HepG2 (cell line): Measurements from ENCODE around the gene SUPT4H1. TPM values are rescaled to one million over a fixed set of nuclear protein-coding genes. Genes with fewer than 3 reads are reported as not detected.

ENCODE experiments used
- FOXA1 ChIP-seq, 2 experiments: fragments of 450-650 bp in 1 of 2; sonication (generic) in 1 of 2; formaldehyde crosslinking in 1 of 2; IDR thresholded peaks; 2 replicates each; pipeline versions ENCODE4 v1.4.0 to v1.6.1; 2016 to 2020; ENCODE audit warnings: missing genetic modification reagents in 1 of 2
- GATAD2A ChIP-seq: IDR thresholded peaks from 2 replicates; pipeline ENCODE4 v1.6.1; 2016
- HBP1 ChIP-seq: IDR thresholded peaks from 2 replicates; pipeline ENCODE4 v1.6.1; 2016; ENCODE audit warnings: low read depth, control low read depth
- PREB ChIP-seq: sonication (generic); formaldehyde crosslinking; IDR thresholded peaks from 2 replicates; pipeline ENCODE4 v1.4.0; 2020; ENCODE audit warnings: missing genetic modification reagents
- ZFP36L1 ChIP-seq: sonication (generic); formaldehyde crosslinking; IDR thresholded peaks from 2 replicates; pipeline ENCODE4 v1.8.0; 2022; ENCODE audit warnings: mild to moderate bottlenecking, missing genetic modification reagents, moderate library complexity
- ZNF263 ChIP-seq: sonication (generic); formaldehyde crosslinking; IDR thresholded peaks from 2 replicates; pipeline ENCODE4 v1.4.0; 2020; ENCODE audit warnings: missing genetic modification reagents
- ZNF317 ChIP-seq: sonication (generic); formaldehyde crosslinking; IDR thresholded peaks from 2 replicates; pipeline ENCODE4 v1.5.0; 2020; ENCODE audit warnings: mild to moderate bottlenecking, missing genetic modification reagents
- ZNF333 ChIP-seq: sonication (generic); formaldehyde crosslinking; IDR thresholded peaks from 2 replicates; pipeline ENCODE4 v1.4.0; 2020; ENCODE audit warnings: mild to moderate bottlenecking, missing genetic modification reagents, borderline replicate concordance
- ZNF383 ChIP-seq: sonication (generic); formaldehyde crosslinking; IDR thresholded peaks from 2 replicates; pipeline ENCODE4 v1.4.0; 2020; ENCODE audit warnings: missing genetic modification reagents, mild to moderate bottlenecking, borderline replicate concordance
- ZNF431 ChIP-seq: sonication (generic); formaldehyde crosslinking; IDR thresholded peaks from 2 replicates; pipeline ENCODE4 v1.9.0; 2022; ENCODE audit warnings: missing genetic modification reagents, low read depth, mild to moderate bottlenecking, borderline replicate concordance
- ZNF614 ChIP-seq: IDR thresholded peaks from 2 replicates; pipeline ENCODE4 v1.6.1; 2018; ENCODE audit warnings: missing biosample characterization, missing genetic modification reagents, inconsistent platforms, borderline replicate concordance
- polyA plus RNA-seq, 8 experiments: library from polyadenylated mRNA; depleted of rRNA in 3 of 8; stranded (reverse) in 7 of 8; unstranded in 1 of 8; fragments of >200 nt; fragmentation: Illumina TruSeq in 4 of 8; extraction: Trizol in 4 of 8; gene quantifications; 2 replicates each; pipeline versions ENCODE4 v1.2.1 to v1.2.3, GENCODE V29; 2011 to 2016; ENCODE audit warnings: low read depth in 4 of 8, missing spikeins in 1 of 8, mixed read lengths in 1 of 8; ENCODE audit not compliant: insufficient read depth in 1 of 8
- total RNA-seq, 5 experiments: library from RNA; depleted of rRNA; stranded (reverse); fragments of >200 nt; fragmentation: Illumina TruSeq; extraction: Trizol; gene quantifications; 2 replicates each; pipeline ENCODE4 v1.2.3, GENCODE V29; 2016; ENCODE audit warnings: low read depth in 1 of 5
- TF ChIP-seq, protein P1 (sequence below): sonication (generic); formaldehyde crosslinking; IDR thresholded peaks from 2 replicates; pipeline ENCODE4 v1.5.1; 2020; ENCODE audit warnings: mild to moderate bottlenecking, missing genetic modification reagents, borderline replicate concordance
- TF ChIP-seq, protein P2 (sequence below): sonication (generic); formaldehyde crosslinking; IDR thresholded peaks from 2 replicates; pipeline ENCODE4 v1.8.0; 2022; ENCODE audit warnings: mild to moderate bottlenecking, missing genetic modification reagents, borderline replicate concordance
- TF ChIP-seq, protein P3 (sequence below): sonication (generic); formaldehyde crosslinking; IDR thresholded peaks from 2 replicates; pipeline ENCODE4 v1.5.1; 2020; ENCODE audit warnings: missing genetic modification reagents, mild to moderate bottlenecking, borderline replicate concordance
- TF ChIP-seq, protein P4 (sequence below): sonication (generic); formaldehyde crosslinking; IDR thresholded peaks from 2 replicates; pipeline ENCODE4 v1.4.0; 2020; ENCODE audit warnings: missing genetic modification reagents, borderline replicate concordance

The SUPT4H1 gene
- total and polyA plus RNA-seq, 2 of the 13 experiments (the other 11 are each of a cell fraction or from before 2014, with no cell fraction given): 155 to 244 TPM

- TF ChIP-seq ZNF333 (CRISPR knock-in tag): no peak
- TF ChIP-seq GATAD2A (CRISPR knock-in tag): peak; percentile 98
- TF ChIP-seq, protein P1, sequence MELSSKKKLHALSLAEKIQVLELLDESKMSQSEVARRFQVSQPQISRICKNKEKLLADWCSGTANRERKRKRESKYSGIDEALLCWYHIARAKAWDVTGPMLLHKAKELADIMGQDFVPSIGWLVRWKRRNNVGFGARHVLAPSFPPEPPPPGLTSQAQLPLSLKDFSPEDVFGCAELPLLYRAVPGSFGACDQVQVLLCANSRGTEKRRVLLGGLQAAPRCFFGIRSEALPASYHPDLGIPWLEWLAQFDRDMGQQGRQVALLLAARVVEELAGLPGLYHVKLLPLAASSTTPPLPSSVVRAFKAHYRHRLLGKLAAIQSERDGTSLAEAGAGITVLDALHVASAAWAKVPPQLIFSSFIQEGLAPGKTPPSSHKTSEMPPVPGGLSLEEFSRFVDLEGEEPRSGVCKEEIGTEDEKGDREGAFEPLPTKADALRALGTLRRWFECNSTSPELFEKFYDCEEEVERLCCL (CRISPR knock-in tag): 0 out of 2 replicates have a peak, but pooled peaks have one; percentile 57
- TF ChIP-seq, protein P2, sequence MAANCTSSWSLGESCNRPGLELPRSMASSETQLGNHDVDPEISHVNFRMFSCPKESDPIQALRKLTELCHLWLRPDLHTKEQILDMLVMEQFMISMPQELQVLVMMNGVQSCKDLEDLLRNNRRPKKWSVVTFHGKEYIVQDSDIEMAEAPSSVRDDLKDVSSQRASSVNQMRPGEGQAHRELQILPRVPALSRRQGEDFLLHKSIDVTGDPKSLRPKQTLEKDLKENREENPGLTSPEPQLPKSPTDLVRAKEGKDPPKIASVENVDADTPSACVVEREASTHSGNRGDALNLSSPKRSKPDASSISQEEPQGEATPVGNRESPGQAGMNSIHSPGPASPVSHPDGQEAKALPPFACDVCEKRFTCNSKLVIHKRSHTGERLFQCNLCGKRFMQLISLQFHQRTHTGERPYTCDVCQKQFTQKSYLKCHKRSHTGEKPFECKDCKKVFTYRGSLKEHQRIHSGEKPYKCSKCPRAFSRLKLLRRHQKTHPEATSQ: peak; percentile 75; the same call in 1 of the 2 replicates
- TF ChIP-seq PREB (CRISPR knock-in tag): no peak
- TF ChIP-seq ZNF383: no peak
- peak; percentile 92; the same call in 1 of the 2 replicates for TF ChIP-seq ZNF614 (CRISPR knock-in tag)
- peak; percentile 91 for TF ChIP-seq HBP1
- TF ChIP-seq ZNF317: peak; percentile 81
- TF ChIP-seq ZNF263 (CRISPR knock-in tag): peak; percentile 57; the same call in 1 of the 2 replicates
- TF ChIP-seq, protein P3, sequence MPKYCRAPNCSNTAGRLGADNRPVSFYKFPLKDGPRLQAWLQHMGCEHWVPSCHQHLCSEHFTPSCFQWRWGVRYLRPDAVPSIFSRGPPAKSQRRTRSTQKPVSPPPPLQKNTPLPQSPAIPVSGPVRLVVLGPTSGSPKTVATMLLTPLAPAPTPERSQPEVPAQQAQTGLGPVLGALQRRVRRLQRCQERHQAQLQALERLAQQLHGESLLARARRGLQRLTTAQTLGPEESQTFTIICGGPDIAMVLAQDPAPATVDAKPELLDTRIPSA: no peak
- TF ChIP-seq ZNF431 (CRISPR knock-in tag): peak; percentile 70; the same call in 1 of the 2 replicates
- peak; percentile 83; the same call in 1 of the 2 replicates for TF ChIP-seq ZFP36L1 (CRISPR knock-in tag)
- TF ChIP-seq, protein P4, sequence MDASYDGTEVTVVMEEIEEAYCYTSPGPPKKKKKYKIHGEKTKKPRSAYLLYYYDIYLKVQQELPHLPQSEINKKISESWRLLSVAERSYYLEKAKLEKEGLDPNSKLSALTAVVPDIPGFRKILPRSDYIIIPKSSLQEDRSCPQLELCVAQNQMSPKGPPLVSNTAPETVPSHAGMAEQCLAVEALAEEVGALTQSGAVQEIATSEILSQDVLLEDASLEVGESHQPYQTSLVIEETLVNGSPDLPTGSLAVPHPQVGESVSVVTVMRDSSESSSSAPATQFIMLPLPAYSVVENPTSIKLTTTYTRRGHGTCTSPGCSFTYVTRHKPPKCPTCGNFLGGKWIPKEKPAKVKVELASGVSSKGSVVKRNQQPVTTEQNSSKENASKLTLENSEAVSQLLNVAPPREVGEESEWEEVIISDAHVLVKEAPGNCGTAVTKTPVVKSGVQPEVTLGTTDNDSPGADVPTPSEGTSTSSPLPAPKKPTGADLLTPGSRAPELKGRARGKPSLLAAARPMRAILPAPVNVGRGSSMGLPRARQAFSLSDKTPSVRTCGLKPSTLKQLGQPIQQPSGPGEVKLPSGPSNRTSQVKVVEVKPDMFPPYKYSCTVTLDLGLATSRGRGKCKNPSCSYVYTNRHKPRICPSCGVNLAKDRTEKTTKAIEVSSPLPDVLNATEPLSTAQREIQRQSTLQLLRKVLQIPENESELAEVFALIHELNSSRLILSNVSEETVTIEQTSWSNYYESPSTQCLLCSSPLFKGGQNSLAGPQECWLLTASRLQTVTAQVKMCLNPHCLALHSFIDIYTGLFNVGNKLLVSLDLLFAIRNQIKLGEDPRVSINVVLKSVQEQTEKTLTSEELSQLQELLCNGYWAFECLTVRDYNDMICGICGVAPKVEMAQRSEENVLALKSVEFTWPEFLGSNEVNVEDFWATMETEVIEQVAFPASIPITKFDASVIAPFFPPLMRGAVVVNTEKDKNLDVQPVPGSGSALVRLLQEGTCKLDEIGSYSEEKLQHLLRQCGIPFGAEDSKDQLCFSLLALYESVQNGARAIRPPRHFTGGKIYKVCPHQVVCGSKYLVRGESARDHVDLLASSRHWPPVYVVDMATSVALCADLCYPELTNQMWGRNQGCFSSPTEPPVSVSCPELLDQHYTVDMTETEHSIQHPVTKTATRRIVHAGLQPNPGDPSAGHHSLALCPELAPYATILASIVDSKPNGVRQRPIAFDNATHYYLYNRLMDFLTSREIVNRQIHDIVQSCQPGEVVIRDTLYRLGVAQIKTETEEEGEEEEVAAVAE (CRISPR knock-in tag): peak; percentile 92
- TF ChIP-seq FOXA1 (IDR thresholded peaks at IDR 0.05): no peak
- TF ChIP-seq FOXA1 (CRISPR knock-in tag; IDR thresholded peaks at IDR 0.05): peak; percentile 71
These were observed 29.4 kb upstream of the SUPT4H1 start (continued) for GRCh38 chr17:58381124-58382035.
